GM19468 (cell line): ENCODE measurements around the gene ACSL6.

Source experiments
- ATAC-seq: cut with Tn5 transposase; IDR thresholded peaks from one replicate; pipeline ENCODE4 v1.9.1; 2021; ENCODE audit warnings: mild to moderate bottlenecking, moderate library complexity, moderate number of reproducible peaks; ENCODE audit not compliant: unreplicated experiment; ENCODE audit errors: extremely low read depth

Gene ACSL6

GRCh38 chr5:132011622-132012343 lies at the start of gene ACSL6:
TSS of gene ACSL6 (minus strand) at chr5:132011658. CDS start at chr5:132011553, 105 bp downstream.
- no peak for ATAC-seq

GRCh38 chr5:132060501-132061161 lies 49.2 kb upstream of the ACSL6 start, which contains the start of gene IL3:
TSS of gene IL3 (plus strand) at chr5:132060655. CDS start at chr5:132060707, 52 bp downstream.
- ATAC-seq = no peak

GRCh38 chr5:132059696-132060500 lies 48.4 kb upstream of the ACSL6 start:
- no peak for ATAC-seq

- ATAC-seq = no peak
These were observed 47.7 kb upstream of the ACSL6 start for GRCh38 chr5:132059043-132059695.

- ATAC-seq = no peak
These were observed 47.2 kb upstream of the ACSL6 start for GRCh38 chr5:132058646-132059042.

- no peak for ATAC-seq
These were observed 46.2 kb upstream of the ACSL6 start for GRCh38 chr5:132057498-132058255.

GRCh38 chr5:132056610-132057497 lies 45.4 kb upstream of the ACSL6 start:
- no peak for ATAC-seq

GRCh38 chr5:132055808-132056609 lies 44.6 kb upstream of the ACSL6 start:
- no peak for ATAC-seq

GRCh38 chr5:132055441-132055807 lies 44.0 kb upstream of the ACSL6 start:
- no peak for ATAC-seq

- no peak for ATAC-seq
These were observed 43.4 kb upstream of the ACSL6 start for GRCh38 chr5:132054697-132055440.

GRCh38 chr5:132054031-132054696 lies 42.7 kb upstream of the ACSL6 start:
- ATAC-seq = no peak

GRCh38 chr5:132053483-132053882 lies 42.0 kb upstream of the ACSL6 start:
- no peak for ATAC-seq

- no peak for ATAC-seq
These were observed 41.1 kb upstream of the ACSL6 start for GRCh38 chr5:132052520-132052919.

- ATAC-seq = no peak
These were observed 39.4 kb upstream of the ACSL6 start for GRCh38 chr5:132050661-132051552.

- ATAC-seq = no peak
These were observed 38.7 kb upstream of the ACSL6 start for GRCh38 chr5:132050136-132050535.

- ATAC-seq = no peak
These were observed 38.1 kb upstream of the ACSL6 start for GRCh38 chr5:132049559-132049958.
